Stimulated activated CD4-positive, alpha-beta T cell treated with anti-CD3 and anti-CD28 coated beads, TNF-alpha, amount 100 ng/mL, for 24 hours (primary cell): ENCODE measurements around the gene WDR47.
"Not testable (repeated sequence)": the region's sequence is repeated elsewhere in the genome, so short reads cannot be mapped to it uniquely, and the experiment has no call there.

ENCODE experiments used
- DNase-seq, 3 experiments: peaks; one replicate each; pipeline ENCODE4 v3.0.0-alpha.2; 2020; ENCODE audit warnings: low read depth in 3 of 3

WDR47 gene

DNA sequence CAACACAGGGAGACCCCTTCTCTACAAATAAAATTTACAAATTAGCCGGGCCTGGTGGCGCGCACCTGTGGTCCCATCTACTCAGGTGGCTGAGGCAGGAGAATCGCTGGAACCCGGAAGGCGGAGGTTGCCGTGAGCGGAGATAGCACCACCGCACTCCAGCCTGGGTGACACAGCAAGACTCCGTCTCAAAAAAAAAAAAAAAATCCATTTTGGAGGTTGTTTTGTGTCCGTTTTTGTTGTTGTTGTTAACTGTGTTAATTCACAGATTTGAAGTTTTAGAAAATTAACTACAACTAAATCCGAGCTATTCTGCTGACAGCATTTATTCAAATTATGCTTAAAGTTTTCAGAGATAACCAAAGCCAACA, 79.2 kb downstream of the WDR47 start:
- DNase-seq = peak in 1 of 3 experiments; percentile 35

DNA sequence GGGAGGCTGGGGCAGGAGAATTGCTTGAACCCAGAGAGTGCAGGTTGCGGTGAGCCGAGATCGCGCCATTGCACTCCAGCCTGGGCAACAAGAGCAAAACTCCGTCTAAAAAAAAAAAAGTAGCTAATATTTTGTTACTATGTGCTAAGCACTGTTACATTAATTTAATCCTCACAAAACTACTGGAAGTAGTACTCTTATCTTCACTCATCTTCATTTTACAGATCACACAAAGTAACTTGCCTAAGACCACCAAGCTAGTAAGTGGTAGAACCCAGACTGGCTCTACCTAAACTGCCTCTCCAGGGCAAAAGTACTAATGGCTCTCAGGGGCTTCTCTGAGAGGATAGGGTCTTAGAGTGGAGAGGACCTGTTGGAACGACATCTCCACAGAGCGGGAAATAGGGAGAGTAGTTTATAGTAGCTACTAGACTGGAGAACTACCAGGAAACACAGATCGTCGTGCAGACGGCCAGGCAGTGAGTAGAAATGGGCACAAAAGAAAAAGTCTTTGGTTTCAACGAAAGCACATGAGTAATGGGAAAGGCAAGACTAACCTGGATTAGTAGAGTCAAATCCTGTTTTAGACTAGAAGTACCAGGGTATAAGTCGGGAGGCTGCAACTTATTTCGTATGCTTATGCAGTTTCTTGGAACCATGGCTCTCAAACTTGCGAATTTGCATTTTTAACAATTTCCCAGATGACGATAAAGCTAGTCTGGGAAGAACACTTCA, 80.0 kb downstream of the WDR47 start:
- no peak for DNase-seq

DNA sequence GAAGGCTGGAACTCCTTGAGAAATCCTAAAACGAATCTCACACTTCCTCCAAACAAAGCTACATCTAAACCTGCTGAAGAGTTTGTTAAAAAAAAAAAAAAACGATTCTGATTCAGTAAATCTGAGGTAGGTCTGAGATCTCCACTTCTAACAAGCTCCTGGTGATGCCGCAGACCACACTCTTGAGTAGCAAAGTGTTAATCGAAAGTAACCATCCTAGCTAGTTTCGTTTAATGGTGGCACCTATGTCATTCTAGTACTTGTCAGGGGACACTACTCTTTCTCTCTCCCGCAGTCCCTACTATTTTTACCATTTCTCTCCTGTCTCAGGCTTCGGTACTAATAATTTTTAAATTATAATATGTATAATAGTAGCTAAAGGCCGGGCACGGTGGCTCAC, 80.7 kb downstream of the WDR47 start:
- no peak for DNase-seq

DNA sequence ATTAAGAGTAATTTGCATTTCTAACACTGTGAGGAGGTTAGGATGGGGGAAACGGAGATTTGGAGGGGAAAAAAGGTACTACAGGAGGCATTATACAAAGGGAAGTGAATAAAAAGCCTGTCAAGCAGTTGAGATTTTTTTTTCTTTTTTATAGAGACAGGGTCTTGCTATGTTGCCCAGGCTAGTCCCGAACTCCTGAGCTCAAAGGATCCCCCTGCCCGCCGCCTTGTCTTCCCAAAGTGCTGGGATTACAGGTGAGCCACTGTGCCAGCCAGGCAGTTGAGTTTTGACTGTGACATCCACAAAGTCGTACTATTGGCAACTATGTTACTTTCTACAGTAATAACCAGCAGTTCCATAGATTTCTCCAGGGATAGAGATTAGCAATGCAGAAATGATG, 81.2 kb downstream of the WDR47 start:
- DNase-seq = no peak

DNA sequence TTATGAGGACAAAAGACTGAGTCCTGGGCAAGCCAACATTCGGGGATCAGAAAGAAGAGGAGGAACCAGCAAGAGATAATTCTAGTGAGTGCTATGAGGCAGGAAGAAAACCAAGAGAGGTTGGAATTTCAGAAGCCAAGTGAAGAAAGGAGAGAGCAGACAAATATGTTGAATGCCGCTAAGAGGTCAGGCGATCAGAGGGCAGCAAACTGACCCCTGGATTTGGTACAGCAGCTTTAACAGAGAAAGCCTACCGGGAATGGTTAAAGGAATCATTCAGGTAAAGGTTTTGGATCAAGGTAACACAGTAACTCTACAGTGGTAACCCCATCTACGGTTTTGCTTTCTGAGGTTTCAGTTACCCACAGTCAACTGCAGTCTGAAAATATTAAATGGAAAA, 84.0 kb downstream of the WDR47 start:
- DNase-seq = no peak

DNA sequence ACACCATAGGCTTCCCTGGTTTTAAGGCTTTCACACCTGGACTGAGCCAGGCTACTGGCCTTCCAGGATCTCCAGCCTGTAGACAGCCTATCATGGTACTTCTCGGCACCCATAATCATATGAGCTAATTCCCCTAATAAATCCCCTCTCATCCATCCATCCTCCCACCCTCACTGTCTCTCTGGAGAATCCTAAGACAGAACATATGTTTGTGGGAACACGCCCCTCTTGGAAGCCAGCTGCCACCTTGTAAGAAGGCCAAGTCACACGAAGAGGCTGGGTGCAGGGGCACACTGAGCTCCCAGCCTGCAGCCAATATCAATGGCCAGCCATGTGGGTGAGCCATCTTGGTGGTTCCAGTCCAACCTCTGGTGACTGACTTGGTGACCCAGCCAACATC, 86.0 kb downstream of the WDR47 start:
- no peak for DNase-seq

DNA sequence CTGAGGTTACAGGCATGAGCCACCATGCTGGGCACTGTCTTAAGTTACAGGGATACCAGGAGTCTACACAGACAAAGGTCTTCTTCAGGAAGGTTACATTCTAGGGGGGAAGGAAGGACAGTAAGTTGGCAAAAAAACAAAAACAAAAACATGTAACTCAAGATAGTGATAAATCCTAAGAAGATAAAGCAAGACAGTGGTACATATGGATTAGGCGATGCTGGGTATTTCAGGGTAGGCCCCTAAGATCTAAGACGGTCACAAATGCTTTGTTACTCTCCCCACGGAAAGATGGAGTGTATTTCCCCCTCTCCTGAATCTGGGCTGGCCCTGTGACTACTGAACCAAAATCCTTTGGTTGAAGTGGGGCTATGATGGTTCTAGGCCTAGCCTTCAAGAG, 86.8 kb downstream of the WDR47 start:
- no peak for DNase-seq

DNA sequence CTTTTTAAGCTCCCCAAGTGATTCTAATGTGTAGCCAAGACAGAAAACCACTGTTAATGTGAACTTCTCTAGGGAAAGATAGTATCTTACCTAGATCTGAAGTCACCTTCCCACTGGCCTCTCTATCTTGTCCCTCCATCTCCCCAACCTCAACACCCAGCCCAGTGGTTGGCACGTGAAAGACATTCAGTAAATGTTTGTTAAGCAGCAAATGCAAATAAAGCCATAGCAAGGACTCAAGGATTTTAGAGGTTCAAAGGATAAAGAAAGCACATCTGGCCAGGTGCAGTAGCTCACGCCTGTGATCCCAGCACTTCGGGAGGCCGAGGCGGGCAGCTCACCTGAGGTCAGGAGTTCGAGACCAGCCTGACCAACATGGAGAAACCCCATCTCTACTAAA, 88.5 kb downstream of the WDR47 start:
- DNase-seq = no peak

DNA sequence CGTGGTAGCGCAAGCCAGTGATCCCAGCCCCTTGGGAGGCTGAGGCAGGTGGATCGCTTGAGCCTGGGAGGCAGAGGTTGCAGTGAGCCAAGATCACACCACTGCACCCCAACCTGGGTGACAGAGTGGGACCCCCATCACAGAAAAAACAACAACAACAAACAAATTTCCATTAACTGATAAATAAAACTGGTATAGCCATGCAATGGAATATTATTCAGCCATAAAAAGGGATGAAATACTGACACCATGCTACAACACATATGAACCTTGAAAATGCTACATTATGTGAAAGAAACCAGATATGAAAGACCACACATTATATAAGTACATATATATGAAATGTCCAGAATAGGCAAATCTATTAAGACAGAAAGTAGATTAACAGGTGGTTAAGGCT, 90.7 kb downstream of the WDR47 start:
- no peak for DNase-seq

DNA sequence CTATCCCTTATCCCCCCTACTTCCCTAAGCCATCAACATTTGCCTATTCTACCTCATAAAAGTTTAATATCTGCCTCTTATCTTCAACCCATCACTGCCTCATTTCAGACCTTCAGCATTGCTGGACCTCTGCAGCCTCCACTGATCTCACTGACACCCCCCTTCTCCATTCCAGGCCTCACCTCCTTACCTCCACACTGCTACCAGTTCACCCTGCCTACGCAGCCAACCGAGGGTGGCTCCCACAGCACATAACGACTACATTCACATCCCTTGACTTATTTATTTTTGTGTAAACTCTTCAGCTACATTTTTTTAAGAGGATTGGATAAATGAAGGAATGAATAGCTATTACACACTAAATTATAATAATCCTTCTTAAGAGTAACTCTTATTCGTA, 92.9 kb downstream of the WDR47 start:
- DNase-seq = no peak

DNA sequence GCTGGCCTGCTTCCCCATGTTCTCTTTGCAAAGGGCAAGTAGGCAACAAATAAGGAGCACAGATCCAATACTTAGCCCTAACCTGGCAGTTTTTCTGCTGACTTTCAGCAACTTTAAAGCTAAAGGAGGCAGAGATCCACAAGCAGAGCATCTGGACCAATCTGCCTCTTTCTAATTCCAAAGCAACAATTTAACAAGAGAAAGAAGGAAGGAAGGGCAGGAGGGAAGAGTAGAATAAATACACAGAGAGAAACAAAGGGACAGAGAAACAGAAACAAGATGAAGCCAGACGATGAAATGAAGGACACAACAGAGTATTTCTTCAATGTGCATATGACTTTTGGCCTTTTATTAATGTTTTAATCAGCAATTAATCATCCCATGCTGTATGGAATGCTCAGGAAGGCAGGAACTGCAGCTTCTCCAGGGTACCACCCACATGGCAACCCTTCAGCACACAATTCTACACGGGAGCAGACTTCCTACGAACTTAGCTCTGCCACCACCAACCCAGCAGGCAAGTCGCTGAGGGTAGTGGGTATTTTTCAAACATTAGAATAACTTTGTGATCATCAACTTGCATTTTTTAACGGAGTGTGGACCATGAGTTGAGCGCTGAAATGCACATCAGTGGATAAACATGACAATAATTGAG, 93.9 kb downstream of the WDR47 start:
- no peak for DNase-seq

DNA sequence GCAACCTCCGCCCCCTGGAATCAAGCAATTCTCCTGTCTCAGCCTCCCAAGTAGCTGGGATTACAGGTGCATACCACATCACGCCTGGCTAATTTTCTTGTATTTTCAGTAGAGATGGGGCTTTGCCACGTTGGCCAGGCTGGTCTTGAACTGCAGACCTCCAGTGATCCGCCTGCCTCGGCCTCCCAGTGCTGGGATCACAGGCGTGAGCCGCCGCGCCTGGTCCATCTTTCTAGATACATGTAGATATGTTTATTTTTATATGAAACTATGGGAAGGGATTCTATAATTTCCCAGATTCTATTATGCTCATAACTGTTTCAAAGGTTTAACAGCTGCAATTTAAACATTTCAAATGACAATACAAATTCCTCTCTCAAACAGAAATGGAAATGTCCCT, 105.7 kb downstream of the WDR47 start:
- no peak for DNase-seq

DNA sequence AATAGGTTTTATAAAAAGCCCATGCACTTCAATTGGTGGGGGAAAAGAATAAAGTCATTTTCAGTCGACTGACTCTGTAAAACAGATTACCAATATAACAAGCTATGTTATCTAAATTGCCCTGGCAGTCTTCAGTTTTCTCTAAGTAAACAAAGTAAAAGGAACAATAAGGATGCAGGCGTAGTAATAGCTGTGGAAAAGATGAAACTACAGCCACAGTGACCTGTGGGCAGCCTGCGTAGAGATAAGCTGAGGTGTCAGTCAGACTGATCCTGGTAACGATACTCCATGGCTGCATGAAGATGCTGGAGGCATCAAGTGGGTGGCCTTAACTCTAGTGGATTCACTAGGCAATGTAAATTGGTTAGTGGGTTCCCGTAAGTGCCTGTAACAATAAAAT, 108.0 kb downstream of the WDR47 start:
- DNase-seq = no peak

DNA sequence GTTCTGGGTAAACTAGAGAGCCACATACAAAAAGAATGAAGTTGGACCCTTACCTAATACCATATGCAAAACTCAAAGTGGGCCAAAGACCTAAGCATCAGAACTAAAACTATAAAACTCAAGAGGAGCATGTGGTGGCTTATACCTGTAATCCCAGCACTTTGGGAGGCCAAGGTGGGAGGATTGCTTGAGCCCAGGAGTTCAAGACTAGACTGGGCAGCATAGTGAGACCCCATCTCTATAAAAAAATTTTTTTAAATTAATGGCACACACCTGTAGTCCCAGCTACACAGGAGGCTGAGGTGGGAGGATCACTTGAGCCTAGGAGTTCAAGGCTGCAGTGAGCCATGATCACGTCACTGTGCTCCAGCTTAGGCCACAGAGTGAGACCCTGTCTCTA, 114.3 kb downstream of the WDR47 start:
- not testable (repeated sequence) for DNase-seq

DNA sequence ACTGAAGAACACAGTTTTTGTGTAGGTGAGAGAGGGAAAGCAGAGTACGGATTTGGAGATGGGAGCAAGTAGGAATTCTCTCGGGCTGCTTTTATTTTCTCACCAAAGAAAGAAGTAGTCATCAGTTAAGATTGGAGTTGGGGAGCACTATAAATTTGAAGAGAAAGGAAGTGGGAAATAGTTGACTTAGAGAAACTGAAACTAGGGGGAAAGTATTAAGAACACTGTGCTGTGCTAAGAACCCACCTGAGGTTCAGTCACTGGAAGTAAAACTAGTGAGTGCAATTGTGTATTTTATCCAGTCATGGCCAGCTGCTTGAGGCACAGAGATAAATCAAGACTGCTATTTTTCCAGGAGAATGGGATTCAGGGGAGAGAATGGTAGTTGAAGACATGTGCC, 116.0 kb downstream of the WDR47 start:
- no peak for DNase-seq
